Astrocyte of the spinal cord (primary cell): Measurements from ENCODE around the gene FBN3.
"Not testable (repeated sequence)": the region's sequence is repeated elsewhere in the genome, so short reads cannot be mapped to it uniquely, and the experiment has no call there.

ENCODE experiments used
- DNase-seq: peaks from one replicate; pipeline ENCODE4 v3.0.0; 2011; ENCODE audit warnings: low read depth, low spot score
- H3K4me3 ChIP-seq: 2 replicates; pipeline ENCODE4 v1.5.1; 2011; ENCODE audit warnings: low read depth, mild to moderate bottlenecking, low read length, moderate library complexity
- in situ Hi-C: cut with HindIII; loops from 2 replicates; pipeline ENCODE4 v1.10.0; 2017; ENCODE audit warnings: low sequenced_read_pairs
- TF ChIP-seq, protein P1 (sequence below): IDR thresholded peaks from 2 replicates; pipeline ENCODE4 v1.5.1; 2012; ENCODE audit warnings: low read depth, mild to moderate bottlenecking, low read length, inconsistent platforms

Gene FBN3

DNA sequence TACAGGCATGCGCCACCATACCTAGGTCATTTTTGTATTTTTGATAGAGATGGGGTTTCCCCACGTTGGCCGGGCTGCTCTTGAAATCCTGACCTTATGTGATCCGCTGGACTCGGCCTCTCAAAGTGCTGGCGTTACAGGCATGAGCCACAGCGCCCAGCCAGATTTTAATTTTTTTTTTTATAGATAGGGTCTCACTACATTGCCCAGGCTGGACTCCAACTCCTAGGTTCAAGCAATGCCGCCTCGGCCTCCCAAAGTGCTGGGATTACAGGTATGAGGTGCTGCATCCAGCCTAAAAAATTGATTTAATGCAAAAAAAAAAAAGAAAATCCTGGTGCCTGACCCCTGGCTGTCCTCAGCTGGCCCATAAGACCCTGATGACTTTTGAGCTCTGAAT lies 34.9 kb upstream of the FBN3 start:
- in situ Hi-C loops = no loop called here
- DNase-seq = no peak
- no peak overlapping the region for H3K4me3 ChIP-seq
- TF ChIP-seq, protein P1, sequence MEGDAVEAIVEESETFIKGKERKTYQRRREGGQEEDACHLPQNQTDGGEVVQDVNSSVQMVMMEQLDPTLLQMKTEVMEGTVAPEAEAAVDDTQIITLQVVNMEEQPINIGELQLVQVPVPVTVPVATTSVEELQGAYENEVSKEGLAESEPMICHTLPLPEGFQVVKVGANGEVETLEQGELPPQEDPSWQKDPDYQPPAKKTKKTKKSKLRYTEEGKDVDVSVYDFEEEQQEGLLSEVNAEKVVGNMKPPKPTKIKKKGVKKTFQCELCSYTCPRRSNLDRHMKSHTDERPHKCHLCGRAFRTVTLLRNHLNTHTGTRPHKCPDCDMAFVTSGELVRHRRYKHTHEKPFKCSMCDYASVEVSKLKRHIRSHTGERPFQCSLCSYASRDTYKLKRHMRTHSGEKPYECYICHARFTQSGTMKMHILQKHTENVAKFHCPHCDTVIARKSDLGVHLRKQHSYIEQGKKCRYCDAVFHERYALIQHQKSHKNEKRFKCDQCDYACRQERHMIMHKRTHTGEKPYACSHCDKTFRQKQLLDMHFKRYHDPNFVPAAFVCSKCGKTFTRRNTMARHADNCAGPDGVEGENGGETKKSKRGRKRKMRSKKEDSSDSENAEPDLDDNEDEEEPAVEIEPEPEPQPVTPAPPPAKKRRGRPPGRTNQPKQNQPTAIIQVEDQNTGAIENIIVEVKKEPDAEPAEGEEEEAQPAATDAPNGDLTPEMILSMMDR = no peak

DNA sequence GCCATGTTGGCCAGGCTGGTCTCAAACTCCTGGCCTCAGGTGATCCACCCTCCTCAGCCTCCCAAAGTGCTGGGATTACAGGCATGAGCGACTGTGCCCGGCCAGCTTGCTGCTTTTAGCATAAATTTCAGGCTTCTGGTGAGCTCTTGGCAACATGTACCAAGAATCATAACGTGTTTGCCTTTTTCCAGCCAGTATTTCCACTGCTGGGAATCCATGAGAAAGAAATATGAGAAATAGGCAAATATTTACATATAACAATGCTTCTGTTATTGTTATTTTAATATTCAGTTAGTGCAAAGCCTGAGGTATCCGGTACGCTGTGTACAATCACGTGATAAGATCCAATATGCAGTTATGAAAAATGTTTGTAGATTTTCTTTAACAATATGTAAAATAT lies 30.6 kb upstream of the FBN3 start:
- TF ChIP-seq, protein P1 = no peak
- no peak overlapping the region for H3K4me3 ChIP-seq
- in situ Hi-C loops = no loop called here

DNA sequence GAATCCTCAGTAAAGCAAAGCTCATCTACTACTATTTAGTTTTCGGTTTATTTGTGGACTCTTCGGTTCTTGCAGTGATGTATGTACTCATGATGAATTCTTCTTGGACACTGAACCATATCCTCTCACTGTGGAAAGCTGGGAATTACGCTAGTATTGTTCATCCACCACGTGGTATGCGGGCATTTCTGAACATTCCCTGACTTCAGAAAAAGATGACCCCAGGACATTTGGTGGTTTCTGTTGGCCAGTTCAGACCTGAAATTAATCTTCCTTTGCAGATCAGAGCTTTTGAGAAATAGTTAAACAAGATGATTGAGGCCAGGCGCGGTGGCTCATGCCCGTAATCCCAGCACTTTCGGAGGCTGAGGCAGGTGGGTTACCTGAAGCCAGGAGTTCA lies 25.3 kb upstream of the FBN3 start:
- in situ Hi-C loops = no loop called here

More for the DNA sequence above, 30.6 kb upstream of the FBN3 start:
- DNase-seq = no peak

DNA sequence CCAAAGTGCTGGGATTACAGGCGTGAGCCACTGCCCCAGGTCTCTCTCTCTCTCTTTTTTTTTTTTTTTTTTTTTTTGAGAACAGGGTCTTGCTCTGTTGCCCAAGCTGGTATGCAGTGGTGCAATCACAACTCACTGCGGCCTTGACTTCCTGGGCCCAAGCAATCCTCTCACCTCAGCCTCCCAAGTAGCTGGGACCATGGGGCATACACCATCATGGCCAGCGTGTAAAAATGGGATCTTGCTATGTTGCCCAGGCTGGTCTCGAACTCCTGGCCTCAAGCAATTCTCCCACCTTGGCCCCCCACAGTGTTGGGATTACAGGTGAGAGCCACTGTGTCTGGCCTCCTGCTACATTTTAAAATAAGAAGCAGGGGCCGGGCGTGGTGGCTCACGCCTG lies 19.1 kb upstream of the FBN3 start:
- in situ Hi-C loops = no loop called here
- TF ChIP-seq, protein P1 = no peak
- no peak overlapping the region for H3K4me3 ChIP-seq
- DNase-seq = no peak

More for the DNA sequence above, 25.3 kb upstream of the FBN3 start:
- DNase-seq = no peak
- TF ChIP-seq, protein P1 = no peak
- no peak overlapping the region for H3K4me3 ChIP-seq

DNA sequence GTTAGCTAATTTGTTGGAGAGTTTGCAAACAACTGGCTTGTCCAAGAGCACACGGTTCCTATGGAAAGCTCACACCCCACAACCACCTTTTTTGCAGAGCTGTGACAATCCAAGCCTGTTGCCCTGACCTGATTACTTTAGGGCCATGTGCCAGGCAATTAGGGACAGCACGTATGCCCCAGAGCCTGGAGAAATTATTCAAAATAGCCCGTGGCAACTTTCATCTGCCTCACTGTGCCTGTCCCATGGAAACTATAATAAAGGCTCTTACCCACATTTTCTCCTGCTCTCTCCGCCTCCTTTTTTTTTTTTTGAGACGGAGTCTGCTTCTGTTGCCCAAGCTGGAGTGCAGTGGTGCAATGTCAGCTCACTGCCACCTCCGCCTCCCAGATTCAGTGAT lies 18.6 kb upstream of the FBN3 start:
- TF ChIP-seq, protein P1 = no peak
- H3K4me3 ChIP-seq = no peak overlapping the region
- no peak for DNase-seq
- in situ Hi-C loops = no loop called here

DNA sequence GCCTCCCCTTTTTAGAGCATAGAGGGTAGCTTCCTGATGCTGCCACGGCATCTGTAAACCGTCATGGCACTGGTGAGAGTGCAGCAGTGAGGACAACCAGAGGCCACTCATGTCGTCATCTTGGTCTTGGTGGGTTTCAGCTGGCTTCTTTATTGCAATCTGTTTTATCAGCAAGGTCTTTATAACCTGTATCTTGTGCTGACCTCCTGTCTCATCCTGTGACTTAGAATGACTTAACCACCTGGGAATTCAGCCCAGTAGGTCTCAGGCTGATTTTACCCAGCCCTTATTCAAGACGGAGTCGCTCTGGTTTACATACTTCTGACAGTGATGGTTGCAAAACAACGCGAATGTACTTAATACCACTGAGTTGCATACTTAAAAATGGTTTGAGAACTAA lies 14.4 kb upstream of the FBN3 start:
- in situ Hi-C loops = no loop called here
- H3K4me3 ChIP-seq = no peak overlapping the region
- DNase-seq = no peak
- TF ChIP-seq, protein P1 = no peak

DNA sequence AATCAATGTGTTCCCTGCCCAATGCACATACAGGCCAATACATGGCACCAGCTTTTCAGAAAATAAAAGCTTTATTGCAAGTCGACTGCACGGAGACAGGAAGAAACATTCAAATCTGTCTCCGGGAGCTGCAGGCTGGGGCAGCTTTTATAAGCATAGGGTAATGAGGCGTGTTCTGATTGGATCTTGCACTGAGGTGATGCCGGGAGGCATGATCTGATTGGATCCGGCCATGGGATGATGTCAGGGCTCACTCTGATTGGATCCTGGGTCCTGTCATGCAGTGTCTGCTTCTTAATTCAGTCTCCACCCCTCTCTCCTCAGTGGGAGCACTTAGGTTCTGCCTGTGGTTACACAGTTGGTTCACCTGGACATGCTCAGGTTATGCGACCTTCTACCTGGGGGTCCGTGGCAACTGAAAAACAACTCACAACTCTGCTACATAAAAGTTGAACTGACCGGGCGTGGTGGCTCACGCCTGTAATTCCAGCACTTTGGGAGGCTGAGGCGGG lies 11.8 kb upstream of the FBN3 start:
- no peak overlapping the region for H3K4me3 ChIP-seq
- DNase-seq = no peak
- TF ChIP-seq, protein P1 = no peak
- in situ Hi-C loops = no loop called here

DNA sequence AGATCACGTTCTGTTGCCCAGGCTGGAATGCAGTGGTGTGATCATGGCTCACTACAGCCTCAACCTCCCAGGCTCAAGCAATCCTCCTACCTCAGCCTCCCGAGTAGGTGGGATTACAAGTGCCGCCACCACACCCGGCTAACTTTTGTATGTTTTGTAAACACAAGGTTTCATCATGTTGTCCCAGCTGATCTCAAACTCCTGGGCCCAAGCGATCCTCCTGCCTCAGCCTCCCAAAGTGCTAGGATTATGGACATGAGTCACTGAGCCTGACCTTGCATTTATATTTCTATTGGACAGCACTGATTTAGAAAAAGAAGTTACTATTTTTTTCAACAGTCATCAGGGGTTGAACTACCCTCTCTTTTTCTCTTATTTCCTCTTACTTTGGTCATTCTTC lies 9.9 kb upstream of the FBN3 start:
- H3K4me3 ChIP-seq, in situ Hi-C loops, DNase-seq: not testable (repeated sequence)
